Chondrocyte (in vitro differentiated cells): Measurements from ENCODE around the gene OGFRL1. TPM values are rescaled to one million over a fixed set of nuclear protein-coding genes. Genes with fewer than 3 reads are reported as not detected.
A peak's percentile ranks its signal among the peaks of the same experiment; 100 is the strongest.

Source experiments
- DNase-seq: peaks from one replicate; pipeline ENCODE4 v3.0.0; 2021; ENCODE audit warnings: mixed read lengths, low spot score
- H3K27ac Mint-ChIP-seq: one replicate; pipeline ENCODE4 v1.8.0; 2021; ENCODE audit warnings: mild to moderate bottlenecking, moderate library complexity, mixed read lengths; ENCODE audit not compliant: unreplicated experiment
- H3K27me3 Mint-ChIP-seq: 2 replicates; pipeline ENCODE4 v1.8.0; 2021; ENCODE audit warnings: low read depth, mixed read lengths
- H3K36me3 Mint-ChIP-seq: 2 replicates; pipeline ENCODE4 v1.8.0; 2021; ENCODE audit warnings: low read depth, mixed read lengths
- H3K4me1 Mint-ChIP-seq: 2 replicates; pipeline ENCODE4 v1.8.0; 2021; ENCODE audit warnings: low read depth, mild to moderate bottlenecking, mixed read lengths
- H3K4me3 Mint-ChIP-seq: one replicate; pipeline ENCODE4 v1.8.0; 2021; ENCODE audit warnings: mild to moderate bottlenecking, moderate library complexity, mixed read lengths; ENCODE audit not compliant: unreplicated experiment
- H3K9me3 Mint-ChIP-seq: 2 replicates; pipeline ENCODE4 v1.8.0; 2021; ENCODE audit warnings: low read depth, mixed read lengths
- long read RNA-seq: library from polyadenylated mRNA; stranded (forward); transcript quantifications from one replicate; pipeline ENCODE4 v2.0.0, GENCODE V29; 2021
- total RNA-seq: library from RNA; stranded (reverse); gene quantifications from 3 replicates; pipeline ENCODE4 v1.2.1, GENCODE V29; 2021
- TF ChIP-seq, protein P1 (sequence below): fragments of 200-600 bp; sonication (generic); IDR thresholded peaks from 2 replicates; pipeline ENCODE4 v1.5.0; 2021; ENCODE audit warnings: antibody characterized with exemption, mild to moderate bottlenecking, moderate library complexity

Gene OGFRL1
- 3.9 to 6.5 TPM (median 6.3 TPM) in 3 replicates for total RNA-seq
- long read RNA-seq, full-length matches to known transcripts = 9 of 21 reads
- long read RNA-seq, partial matches to known transcripts = 0 of 21 reads
- long read RNA-seq, other reads (novel, unspliced or antisense) = 12 of 21 reads

DNA sequence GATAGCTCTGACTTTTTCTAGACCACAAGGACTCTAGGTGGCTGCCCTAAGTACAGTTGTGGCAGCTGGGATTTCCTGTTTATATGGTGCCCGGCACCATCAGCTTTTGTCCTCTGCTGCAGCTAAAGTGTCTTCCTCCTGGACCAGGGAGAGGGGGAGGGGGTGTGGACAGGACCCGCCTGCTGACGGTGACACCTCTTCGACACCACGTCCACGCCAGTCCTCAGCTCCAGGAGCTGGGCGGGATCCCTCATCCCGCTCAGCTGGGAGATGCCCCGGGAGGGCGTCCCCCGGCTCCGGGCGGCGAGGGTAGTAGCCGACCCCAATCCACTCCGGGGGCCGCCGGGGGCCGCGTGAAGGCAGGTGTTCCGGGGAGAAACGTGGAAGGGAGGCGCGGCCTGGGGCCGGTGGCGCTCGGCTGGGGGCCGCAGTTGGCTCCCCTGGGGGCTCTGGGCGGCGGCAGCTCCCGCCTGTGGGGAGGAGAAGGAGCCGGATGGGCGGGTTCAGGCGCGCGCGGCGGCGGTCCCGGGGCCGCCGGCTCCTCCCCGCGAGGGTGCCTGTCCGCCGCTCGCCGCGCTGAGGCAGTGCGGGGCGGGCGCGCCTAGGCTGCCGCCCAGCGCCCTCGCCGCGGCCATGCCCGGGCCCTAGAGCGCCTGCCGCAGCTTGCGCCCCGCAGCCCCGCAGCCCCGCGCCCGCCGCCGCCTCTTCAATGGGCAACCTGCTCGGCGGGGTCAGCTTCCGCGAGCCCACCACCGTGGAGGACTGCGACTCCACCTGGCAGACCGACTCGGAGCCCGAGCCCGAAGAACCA is at the start of gene OGFRL1:
Gene OGFRL1, plus strand, starts transcription at position 584 of the 811 bp plus-strand sequence. Its CDS starts 126 bp downstream, at position 710.
- Mint-ChIP-seq H3K27me3 (no peaks in the 10 kb centered on the region), H3K4me1 (peaks cover 25% of the 10 kb centered on the region), H3K4me3 (peak within 1 kb of the TSS; percentile 69), H3K9me3 (no peaks in the 10 kb centered on the region), H3K36me3 (no peaks in the 10 kb centered on the region), H3K27ac (no peak within 1 kb of the TSS)
- TF ChIP-seq, protein P1, sequence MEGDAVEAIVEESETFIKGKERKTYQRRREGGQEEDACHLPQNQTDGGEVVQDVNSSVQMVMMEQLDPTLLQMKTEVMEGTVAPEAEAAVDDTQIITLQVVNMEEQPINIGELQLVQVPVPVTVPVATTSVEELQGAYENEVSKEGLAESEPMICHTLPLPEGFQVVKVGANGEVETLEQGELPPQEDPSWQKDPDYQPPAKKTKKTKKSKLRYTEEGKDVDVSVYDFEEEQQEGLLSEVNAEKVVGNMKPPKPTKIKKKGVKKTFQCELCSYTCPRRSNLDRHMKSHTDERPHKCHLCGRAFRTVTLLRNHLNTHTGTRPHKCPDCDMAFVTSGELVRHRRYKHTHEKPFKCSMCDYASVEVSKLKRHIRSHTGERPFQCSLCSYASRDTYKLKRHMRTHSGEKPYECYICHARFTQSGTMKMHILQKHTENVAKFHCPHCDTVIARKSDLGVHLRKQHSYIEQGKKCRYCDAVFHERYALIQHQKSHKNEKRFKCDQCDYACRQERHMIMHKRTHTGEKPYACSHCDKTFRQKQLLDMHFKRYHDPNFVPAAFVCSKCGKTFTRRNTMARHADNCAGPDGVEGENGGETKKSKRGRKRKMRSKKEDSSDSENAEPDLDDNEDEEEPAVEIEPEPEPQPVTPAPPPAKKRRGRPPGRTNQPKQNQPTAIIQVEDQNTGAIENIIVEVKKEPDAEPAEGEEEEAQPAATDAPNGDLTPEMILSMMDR = peak; percentile 34
- DNase-seq = no peak

DNA sequence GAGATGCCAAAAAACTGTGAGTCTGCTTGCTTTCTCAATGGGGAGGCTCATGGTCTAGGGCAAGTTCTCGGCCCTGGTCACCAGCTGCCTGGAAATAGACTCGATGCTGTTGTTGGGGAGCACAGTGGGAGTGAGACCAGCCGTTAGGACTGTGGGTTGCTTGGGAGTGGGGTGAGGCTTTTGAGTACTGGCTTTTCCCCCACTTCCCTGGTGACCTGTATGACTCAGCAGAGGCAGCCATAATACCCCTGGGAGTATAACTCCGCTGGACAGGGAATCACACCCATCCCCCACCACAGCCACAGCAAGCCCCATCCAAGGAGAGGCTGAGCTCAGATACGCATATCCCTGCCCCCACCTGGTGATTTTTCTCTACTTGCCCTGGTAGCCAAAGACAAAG is 48.9 kb upstream of the OGFRL1 start:
- Mint-ChIP-seq H3K4me1 (no peaks in the 10 kb centered on the region), H3K9me3 (peaks cover 19% of the 10 kb centered on the region), H3K27me3 (no peaks in the 10 kb centered on the region), H3K4me3 (no peak overlapping the region), H3K27ac (no peak overlapping the region), H3K36me3 (peaks cover 4% of the 10 kb centered on the region)
- no peak for DNase-seq
- TF ChIP-seq, protein P1 = no peak

DNA sequence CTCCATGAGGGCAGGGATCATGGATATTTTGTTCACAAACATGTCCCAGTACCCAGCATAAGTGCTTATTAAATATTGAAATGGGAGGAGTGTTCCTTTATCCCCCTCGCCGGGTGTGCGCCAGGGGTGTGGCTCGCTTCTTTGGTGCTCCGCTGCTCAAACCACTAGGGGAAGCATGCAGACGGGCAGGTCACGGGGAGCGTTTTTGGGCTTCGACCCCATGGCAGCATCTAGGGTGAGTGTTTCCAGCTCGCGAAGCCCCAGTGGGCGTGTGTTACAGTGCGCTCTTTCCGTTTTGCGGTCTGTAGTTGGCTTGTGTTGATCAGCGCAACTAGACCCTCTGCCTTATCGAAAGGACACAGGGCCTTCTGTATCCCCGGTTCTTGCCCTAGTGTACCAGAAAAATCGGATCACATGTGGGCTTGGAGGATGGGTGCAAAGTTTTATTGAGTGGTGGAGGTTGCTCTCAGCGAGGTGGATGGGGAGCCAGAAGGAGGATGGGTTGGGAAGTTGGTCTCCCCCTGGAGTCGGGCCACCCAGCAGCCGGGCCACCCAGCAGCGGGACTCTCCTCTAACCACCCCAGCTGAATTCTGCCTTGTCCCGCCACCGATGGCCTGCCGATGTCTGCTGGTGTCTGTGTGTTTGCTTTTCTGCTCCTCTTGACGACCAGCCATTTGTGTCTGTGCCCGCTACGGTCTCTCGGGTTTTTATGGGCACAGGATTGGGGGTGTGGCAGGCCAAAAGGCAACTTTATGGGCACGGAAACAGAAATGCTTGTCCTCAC is 43.2 kb upstream of the OGFRL1 start:
- Mint-ChIP-seq H3K4me3 (no peak overlapping the region), H3K27me3 (no peaks in the 10 kb centered on the region), H3K36me3 (peaks cover 4% of the 10 kb centered on the region), H3K9me3 (peaks cover 19% of the 10 kb centered on the region), H3K27ac (no peak overlapping the region), H3K4me1 (peaks cover 22% of the 10 kb centered on the region)
- DNase-seq = peak; percentile 75
- TF ChIP-seq, protein P1 = no peak

DNA sequence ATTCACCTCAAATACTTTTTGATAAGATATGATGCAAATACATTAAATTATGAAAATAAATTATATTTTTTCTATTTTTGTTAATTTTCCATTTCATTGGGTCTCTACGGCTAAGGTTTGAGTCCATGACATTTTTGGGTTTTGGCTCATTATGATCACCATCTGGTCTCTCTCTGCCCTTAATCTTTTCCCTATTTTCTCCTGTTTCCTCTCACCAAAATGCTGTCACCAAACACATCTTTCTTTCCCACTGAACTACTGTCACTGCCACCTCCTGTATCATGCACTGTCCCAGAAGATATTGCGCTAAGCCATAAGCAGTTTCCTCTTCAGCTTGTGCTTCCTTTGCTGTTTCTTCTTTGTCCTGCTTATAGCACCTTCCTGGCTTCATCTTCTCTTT is 42.0 kb upstream of the OGFRL1 start:
- no peak overlapping the region for H3K27ac Mint-ChIP-seq
- no peak for DNase-seq
- TF ChIP-seq, protein P1 = no peak
- H3K4me3 Mint-ChIP-seq = no peak overlapping the region
- H3K36me3 Mint-ChIP-seq = peaks cover 4% of the 10 kb centered on the region
- peaks cover 16% of the 10 kb centered on the region for H3K9me3 Mint-ChIP-seq
- no peaks in the 10 kb centered on the region for H3K27me3 Mint-ChIP-seq
- H3K4me1 Mint-ChIP-seq = peaks cover 30% of the 10 kb centered on the region

DNA sequence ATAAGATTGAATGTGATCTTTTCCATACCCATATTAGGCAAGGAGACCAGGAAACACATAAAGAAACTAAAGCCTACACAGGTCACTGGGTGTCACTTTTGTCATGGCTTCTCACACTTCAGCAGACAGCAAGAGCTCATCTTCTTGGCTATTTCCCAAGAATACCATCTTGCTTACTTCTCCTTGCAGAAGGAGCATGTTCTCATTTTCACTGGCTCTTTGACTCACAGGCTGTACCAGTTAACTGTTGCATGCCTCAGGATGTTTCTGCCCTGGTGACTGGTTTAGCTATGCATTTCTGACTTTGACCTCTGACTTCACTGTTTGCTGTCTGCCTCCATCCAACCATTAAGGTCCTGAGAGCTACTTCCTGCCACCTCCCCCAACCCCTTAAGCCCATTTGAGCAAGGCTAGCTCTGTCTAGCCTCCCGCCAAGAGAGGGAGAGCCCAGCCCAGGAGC is 40.3 kb upstream of the OGFRL1 start:
- TF ChIP-seq, protein P1 = no peak
- Mint-ChIP-seq H3K4me1 (peaks cover 30% of the 10 kb centered on the region), H3K27me3 (no peaks in the 10 kb centered on the region), H3K36me3 (no peaks in the 10 kb centered on the region), H3K4me3 (no peak overlapping the region), H3K27ac (peak overlapping the region; percentile 60), H3K9me3 (no peaks in the 10 kb centered on the region)
- DNase-seq = no peak
